AG09319 (cell line): ENCODE data around the gene HDAC4.

Experiments
- DNase-seq: peaks from one replicate; pipeline ENCODE4 v3.0.0-alpha.2; 2010; ENCODE audit warnings: low read depth; ENCODE audit errors: extremely low read depth
- TF ChIP-seq, protein P1 (sequence below): IDR thresholded peaks from 2 replicates; pipeline ENCODE4 v1.5.1; 2011; ENCODE audit warnings: low read depth, mild to moderate bottlenecking, inconsistent platforms, low read length, moderate library complexity

HDAC4 gene

GRCh38 chr2:239272626-239273025, 128.2 kb downstream of the HDAC4 start:
- DNase-seq = no peak
- TF ChIP-seq, protein P1, sequence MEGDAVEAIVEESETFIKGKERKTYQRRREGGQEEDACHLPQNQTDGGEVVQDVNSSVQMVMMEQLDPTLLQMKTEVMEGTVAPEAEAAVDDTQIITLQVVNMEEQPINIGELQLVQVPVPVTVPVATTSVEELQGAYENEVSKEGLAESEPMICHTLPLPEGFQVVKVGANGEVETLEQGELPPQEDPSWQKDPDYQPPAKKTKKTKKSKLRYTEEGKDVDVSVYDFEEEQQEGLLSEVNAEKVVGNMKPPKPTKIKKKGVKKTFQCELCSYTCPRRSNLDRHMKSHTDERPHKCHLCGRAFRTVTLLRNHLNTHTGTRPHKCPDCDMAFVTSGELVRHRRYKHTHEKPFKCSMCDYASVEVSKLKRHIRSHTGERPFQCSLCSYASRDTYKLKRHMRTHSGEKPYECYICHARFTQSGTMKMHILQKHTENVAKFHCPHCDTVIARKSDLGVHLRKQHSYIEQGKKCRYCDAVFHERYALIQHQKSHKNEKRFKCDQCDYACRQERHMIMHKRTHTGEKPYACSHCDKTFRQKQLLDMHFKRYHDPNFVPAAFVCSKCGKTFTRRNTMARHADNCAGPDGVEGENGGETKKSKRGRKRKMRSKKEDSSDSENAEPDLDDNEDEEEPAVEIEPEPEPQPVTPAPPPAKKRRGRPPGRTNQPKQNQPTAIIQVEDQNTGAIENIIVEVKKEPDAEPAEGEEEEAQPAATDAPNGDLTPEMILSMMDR = no peak

GRCh38 chr2:239271882-239272281, 128.9 kb downstream of the HDAC4 start:
- TF ChIP-seq, protein P1 = no peak
- DNase-seq = no peak

DNA sequence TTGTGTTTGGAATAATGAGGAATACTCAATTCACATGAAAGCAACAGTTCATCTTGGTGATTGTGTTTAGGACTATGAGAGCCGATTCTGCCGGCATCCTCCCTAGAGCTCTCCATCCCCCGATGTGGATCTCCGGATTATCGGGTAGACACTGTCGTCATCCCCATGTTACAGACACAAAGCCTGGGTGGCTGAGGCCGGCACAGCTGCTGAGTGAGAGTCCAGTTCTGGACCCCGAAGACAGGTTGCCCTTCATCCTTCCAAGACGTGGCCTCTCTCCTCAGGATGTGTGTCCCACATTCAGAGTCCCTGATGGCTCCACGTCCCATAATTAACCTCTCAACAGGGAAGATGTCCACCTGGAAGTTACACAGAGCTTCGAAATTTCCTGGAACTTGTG, 129.3 kb downstream of the HDAC4 start:
- TF ChIP-seq, protein P1 = no peak
- no peak for DNase-seq

DNA sequence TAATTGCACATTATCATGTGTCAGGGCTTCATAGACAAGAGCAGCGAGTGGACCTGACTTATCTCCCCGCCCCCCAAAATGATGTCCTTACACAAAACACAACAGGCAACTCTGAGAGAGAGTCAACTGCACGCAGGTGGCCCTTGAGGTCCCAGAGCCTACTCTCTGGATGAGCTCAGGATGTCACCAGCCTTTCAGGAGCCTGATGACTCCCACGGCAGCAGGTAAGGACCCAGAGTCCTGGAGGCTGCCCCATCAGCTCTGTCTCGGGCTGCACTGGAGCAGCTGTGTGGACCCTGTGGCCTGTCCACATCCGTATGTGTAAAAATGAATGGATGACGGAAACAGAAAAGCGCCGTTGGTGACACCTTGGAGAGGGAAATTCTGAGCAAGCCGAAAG, 130.9 kb downstream of the HDAC4 start:
- TF ChIP-seq, protein P1 = no peak
- DNase-seq = no peak

DNA sequence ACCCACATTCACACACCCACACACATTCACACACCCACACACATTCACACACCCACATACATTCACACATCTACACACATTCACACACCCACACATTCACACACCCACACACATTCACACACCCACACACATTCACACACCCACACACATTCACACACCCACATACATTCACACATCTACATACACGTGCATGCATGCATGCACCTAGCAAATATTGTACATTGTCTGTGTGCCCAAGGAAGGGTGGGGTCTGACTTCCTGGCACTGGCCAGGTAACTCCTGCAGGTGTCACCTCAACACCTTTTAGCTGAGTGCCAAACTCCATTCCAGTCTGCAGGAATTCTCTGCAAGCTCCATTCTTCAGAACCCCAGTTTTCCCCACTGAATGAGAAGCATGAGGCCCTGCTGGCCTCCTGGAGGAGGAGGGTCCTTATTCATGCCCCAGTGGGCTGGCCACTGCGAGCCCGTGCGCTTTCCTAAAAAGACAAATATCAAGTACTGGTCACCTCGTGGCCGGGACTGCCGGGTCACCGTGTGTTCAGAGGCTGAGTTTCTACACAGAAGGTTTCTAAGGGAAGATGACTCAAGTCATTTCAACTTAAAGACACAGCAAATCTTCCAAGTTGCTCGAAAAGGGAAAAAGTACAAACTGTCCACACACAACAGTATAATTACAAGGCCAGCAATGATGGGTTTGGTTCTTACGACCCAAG, 131.5 kb downstream of the HDAC4 start:
- TF ChIP-seq, protein P1 = no peak
- no peak for DNase-seq

- DNase-seq = no peak
- TF ChIP-seq, protein P1 = no peak
Measured at GRCh38 chr2:239268549-239268948, 132.3 kb downstream of the HDAC4 start.

- TF ChIP-seq, protein P1 = no peak
- DNase-seq = no peak
Measured at GRCh38 chr2:239268082-239268481, 132.7 kb downstream of the HDAC4 start.
